Hepatocyte (in vitro differentiated cells): ENCODE results near the gene GDI1. TPM values are rescaled to one million over a fixed set of nuclear protein-coding genes. Genes with fewer than 3 reads are reported as not detected.

Experiments used
- DNase-seq: peaks from one replicate; pipeline ENCODE4 v3.0.0-alpha.2; 2016; ENCODE audit warnings: low spot score
- H2AFZ ChIP-seq: fragments of 200-600 bp; sonication (generic); 2 replicates; pipeline ENCODE4 v1.6.0; 2016; ENCODE audit warnings: antibody characterized with exemption, mild to moderate bottlenecking
- H3K27ac ChIP-seq: fragments of 200-600 bp; sonication (generic); 2 replicates; pipeline ENCODE4 v1.5.1; 2016; ENCODE audit warnings: mild to moderate bottlenecking
- H3K27me3 ChIP-seq: fragments of 200-600 bp; sonication (generic); 2 replicates; pipeline ENCODE4 v1.6.1; 2016
- H3K36me3 ChIP-seq: fragments of 200-600 bp; sonication (generic); replicated peaks from 2 replicates; pipeline ENCODE4 v1.5.1; 2016; ENCODE audit warnings: low read depth; ENCODE audit not compliant: insufficient read depth
- H3K4me1 ChIP-seq: fragments of 200-600 bp; sonication (generic); 2 replicates; pipeline ENCODE4 v1.5.1; 2016; ENCODE audit warnings: mild to moderate bottlenecking, moderate library complexity; ENCODE audit not compliant: insufficient read depth
- H3K4me2 ChIP-seq: fragments of 200-600 bp; sonication (generic); 2 replicates; pipeline ENCODE4 v1.6.0; 2016
- H3K4me3 ChIP-seq: fragments of 200-600 bp; sonication (generic); 2 replicates; pipeline ENCODE4 v1.5.1; 2016; ENCODE audit warnings: mild to moderate bottlenecking
- H3K79me2 ChIP-seq: fragments of 200-600 bp; sonication (generic); 2 replicates; pipeline ENCODE4 v1.6.0; 2017; ENCODE audit warnings: mild to moderate bottlenecking
- H3K9me2 ChIP-seq: fragments of 200-600 bp; sonication (generic); replicated peaks from 2 replicates; pipeline ENCODE4 v1.6.0; 2017; ENCODE audit warnings: mild to moderate bottlenecking; ENCODE audit not compliant: insufficient read depth
- H3K9me3 ChIP-seq: fragments of 200-600 bp; sonication (generic); 2 replicates; pipeline ENCODE4 v1.5.1; 2016; ENCODE audit warnings: low read depth, mild to moderate bottlenecking
- H4K20me1 ChIP-seq: fragments of 200-600 bp; sonication (generic); 2 replicates; pipeline ENCODE4 v1.6.0; 2016; ENCODE audit warnings: mild to moderate bottlenecking; ENCODE audit not compliant: insufficient read depth, poor library complexity, severe bottlenecking
- EZH2 ChIP-seq: fragments of 200-600 bp; sonication (generic); IDR thresholded peaks from 2 replicates; pipeline ENCODE4 v1.6.1; 2016; ENCODE audit warnings: antibody characterized with exemption, mild to moderate bottlenecking, borderline replicate concordance
- EZH2phosphoT487 ChIP-seq: fragments of 200-600 bp; sonication (generic); IDR thresholded peaks from one replicate; pipeline ENCODE4 v1.6.1; 2018; ENCODE audit warnings: antibody characterized with exemption, mild to moderate bottlenecking, low read depth, moderate library complexity; ENCODE audit not compliant: unreplicated experiment, severe bottlenecking
- WGBS: methylation state at CpG from one replicate; pipeline ENCODE4 v1.1.6; 2016; ENCODE audit warnings: low lambda C conversion rate; ENCODE audit errors: missing lambda C conversion rate; 5-methylcytosine and 5-hydroxymethylcytosine counted together
- polyA plus RNA-seq: library from polyadenylated mRNA; unstranded; fragments of >200 nt; fragmentation: Nextera tagmentation; extraction: Ambion mirVana; gene quantifications from 2 replicates; pipeline ENCODE4 v1.2.1, GENCODE V29; 2016
- total RNA-seq: library from RNA; depleted of rRNA; stranded (reverse); fragments of >200 nt; gene quantifications from 2 replicates; pipeline ENCODE4 v1.2.3, GENCODE V29; 2014
- TF ChIP-seq, protein P1 (sequence below): fragments of 200-600 bp; sonication (generic); IDR thresholded peaks from 2 replicates; pipeline ENCODE4 v1.5.1; 2016; ENCODE audit warnings: antibody characterized with exemption, mild to moderate bottlenecking; ENCODE audit not compliant: poor library complexity

GDI1 gene
- total and polyA plus RNA-seq, 2 experiments from 2014 or later, result 101 to 102 TPM

DNA sequence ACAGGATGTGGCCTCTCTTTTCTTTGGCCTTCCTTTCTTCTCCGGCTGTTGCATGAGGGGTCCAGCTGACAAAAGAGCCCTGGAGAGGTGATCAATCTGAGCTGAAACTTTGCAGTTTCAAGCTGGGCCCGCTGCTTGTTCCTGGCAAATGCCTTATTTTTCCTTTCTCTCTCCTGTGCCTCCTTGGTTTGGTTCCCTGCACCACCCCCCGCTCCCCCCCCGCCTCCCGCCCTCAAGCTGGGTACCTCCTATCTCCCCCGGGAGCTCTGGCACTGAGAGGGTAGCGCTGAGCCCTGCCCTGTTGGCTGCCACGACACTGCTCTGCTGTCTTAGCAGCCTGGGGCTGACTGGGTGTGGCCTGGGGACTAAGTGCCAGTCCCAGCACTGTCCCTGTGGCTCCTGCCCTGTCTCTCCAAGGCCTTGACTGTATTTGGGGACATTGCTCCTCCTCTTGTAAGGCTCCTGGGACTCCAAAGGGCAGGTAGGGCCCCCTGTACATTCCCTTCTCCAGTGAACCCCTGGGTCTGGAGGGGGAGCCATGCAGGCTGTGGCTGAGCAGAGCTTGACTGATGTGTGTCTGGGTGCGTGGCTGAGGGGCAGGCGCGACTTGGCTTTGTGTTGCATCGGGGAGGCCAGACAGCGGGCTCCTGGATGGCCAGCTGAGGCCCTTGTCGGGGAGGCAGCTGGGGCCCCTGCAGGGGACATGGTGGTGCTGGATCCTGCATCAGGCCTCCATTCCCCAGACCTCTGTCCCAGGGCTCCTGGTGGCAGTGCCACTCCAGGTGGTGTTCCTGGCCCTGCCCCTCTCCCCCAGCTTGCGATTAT, 22.2 kb downstream of the GDI1 start:
- no peaks in the 10 kb centered on the region for H3K27me3 ChIP-seq
- H3K27ac ChIP-seq, result peak overlapping the region; percentile 20
- TF ChIP-seq EZH2 (no peak), EZH2phosphoT487 (no peak)
- TF ChIP-seq, protein P1, sequence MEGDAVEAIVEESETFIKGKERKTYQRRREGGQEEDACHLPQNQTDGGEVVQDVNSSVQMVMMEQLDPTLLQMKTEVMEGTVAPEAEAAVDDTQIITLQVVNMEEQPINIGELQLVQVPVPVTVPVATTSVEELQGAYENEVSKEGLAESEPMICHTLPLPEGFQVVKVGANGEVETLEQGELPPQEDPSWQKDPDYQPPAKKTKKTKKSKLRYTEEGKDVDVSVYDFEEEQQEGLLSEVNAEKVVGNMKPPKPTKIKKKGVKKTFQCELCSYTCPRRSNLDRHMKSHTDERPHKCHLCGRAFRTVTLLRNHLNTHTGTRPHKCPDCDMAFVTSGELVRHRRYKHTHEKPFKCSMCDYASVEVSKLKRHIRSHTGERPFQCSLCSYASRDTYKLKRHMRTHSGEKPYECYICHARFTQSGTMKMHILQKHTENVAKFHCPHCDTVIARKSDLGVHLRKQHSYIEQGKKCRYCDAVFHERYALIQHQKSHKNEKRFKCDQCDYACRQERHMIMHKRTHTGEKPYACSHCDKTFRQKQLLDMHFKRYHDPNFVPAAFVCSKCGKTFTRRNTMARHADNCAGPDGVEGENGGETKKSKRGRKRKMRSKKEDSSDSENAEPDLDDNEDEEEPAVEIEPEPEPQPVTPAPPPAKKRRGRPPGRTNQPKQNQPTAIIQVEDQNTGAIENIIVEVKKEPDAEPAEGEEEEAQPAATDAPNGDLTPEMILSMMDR, result no peak
- peak; percentile 44 for DNase-seq
- no peaks in the 10 kb centered on the region for H3K9me2 ChIP-seq
- H3K36me3 ChIP-seq, result no peaks in the 10 kb centered on the region
- no peaks in the 10 kb centered on the region for H3K9me3 ChIP-seq
- H3K4me1 ChIP-seq, result no peaks in the 10 kb centered on the region
- H4K20me1 ChIP-seq, result no peaks in the 10 kb centered on the region
- peak overlapping the region; percentile 52 for H3K4me3 ChIP-seq
- peaks cover 23% of the 10 kb centered on the region for H3K79me2 ChIP-seq
- 51% methylated on average over 11 of the region's 15 CpGs for WGBS
- H2AFZ ChIP-seq, result no peak overlapping the region
- H3K4me2 ChIP-seq, result peak overlapping the region; percentile 83

DNA sequence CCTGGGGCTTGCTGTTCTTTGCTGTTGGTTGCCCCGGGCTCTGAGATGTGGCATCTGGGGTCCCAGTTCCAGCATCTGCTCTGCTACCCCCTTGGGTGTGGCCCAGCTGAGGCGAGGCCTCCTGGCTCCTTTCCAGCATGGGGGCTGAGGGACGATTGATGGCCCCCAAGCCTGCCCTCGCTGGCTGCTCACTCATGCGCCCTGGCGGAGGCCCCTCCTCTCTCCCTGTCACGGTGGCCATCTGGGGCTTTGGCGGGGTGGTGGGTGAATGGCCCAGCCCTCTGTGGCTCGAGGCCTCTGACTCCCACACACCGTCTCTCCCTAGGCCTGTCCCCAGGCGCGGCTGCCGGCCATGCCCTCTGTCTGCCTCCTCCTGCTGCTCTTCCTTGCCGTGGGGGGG, 22.9 kb downstream of the GDI1 start:
- Histone ChIP-seq H3K4me2 (peak overlapping the region; percentile 83), H3K9me2 (no peaks in the 10 kb centered on the region), H3K9me3 (no peaks in the 10 kb centered on the region), H3K79me2 (peaks cover 23% of the 10 kb centered on the region), H3K27ac (no peak overlapping the region), H2AFZ (no peak overlapping the region), H3K4me1 (no peaks in the 10 kb centered on the region), H3K27me3 (no peaks in the 10 kb centered on the region), H3K36me3 (no peaks in the 10 kb centered on the region), H3K4me3 (no peak overlapping the region), H4K20me1 (no peaks in the 10 kb centered on the region)
- DNase-seq, result no peak
- WGBS, result 67% methylated on average over 14 of the region's 14 CpGs
- no peak for TF ChIP-seq EZH2
- TF ChIP-seq EZH2phosphoT487, result no peak
- TF ChIP-seq, protein P1, result no peak

DNA sequence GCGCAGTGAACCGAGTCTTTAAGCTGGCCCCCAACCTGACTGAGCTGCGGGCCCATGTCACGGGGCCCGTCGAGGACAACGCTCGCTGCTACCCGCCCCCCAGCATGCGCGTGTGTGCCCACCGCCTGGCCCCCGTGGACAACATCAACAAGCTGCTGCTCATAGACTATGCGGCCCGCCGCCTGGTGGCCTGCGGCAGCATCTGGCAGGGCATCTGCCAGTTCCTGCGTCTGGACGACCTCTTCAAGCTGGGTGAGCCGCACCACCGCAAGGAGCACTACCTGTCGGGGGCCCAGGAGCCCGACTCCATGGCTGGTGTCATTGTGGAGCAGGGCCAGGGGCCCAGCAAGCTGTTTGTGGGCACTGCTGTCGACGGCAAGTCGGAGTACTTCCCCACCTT, 23.4 kb downstream of the GDI1 start:
- no peak overlapping the region for H2AFZ ChIP-seq
- DNase-seq, result no peak
- WGBS, result 95% methylated on average over 26 of the region's 26 CpGs
- no peaks in the 10 kb centered on the region for H4K20me1 ChIP-seq
- H3K36me3 ChIP-seq, result no peaks in the 10 kb centered on the region
- peak overlapping the region; percentile 83 for H3K4me2 ChIP-seq
- no peak for TF ChIP-seq EZH2phosphoT487
- TF ChIP-seq EZH2, result no peak
- no peaks in the 10 kb centered on the region for H3K4me1 ChIP-seq
- H3K27me3 ChIP-seq, result no peaks in the 10 kb centered on the region
- no peaks in the 10 kb centered on the region for H3K9me2 ChIP-seq
- H3K27ac ChIP-seq, result no peak overlapping the region
- H3K79me2 ChIP-seq, result peaks cover 23% of the 10 kb centered on the region
- H3K9me3 ChIP-seq, result no peaks in the 10 kb centered on the region
- no peak overlapping the region for H3K4me3 ChIP-seq

DNA sequence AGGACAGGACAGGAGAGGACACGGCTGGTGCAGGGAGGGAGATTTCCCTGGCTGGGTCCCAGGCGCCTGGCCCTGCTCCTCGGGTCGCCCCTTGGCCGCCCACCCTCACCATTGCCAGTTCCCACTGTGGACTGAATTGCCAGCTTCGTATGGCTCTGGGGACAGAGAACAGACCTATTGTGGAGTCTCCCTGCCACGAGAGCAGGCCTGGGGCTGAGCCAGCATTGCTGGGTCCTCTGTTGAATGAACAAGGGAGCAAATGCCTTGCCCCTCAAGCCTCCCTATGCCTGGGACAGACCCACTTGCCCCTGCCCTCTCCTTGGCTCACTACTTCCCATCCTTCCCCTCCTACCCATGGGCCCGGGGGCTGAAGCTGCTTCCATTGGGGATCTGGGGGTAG, 25.4 kb downstream of the GDI1 start:
- Histone ChIP-seq H3K4me3 (no peak overlapping the region), H3K79me2 (peaks cover 23% of the 10 kb centered on the region)
- WGBS, result 90% methylated on average over 8 of the region's 8 CpGs

More for the DNA sequence above, 25.4 kb downstream of the GDI1 start:
- no peak overlapping the region for H3K27ac ChIP-seq
- no peaks in the 10 kb centered on the region for H3K27me3 ChIP-seq
- H3K9me2 ChIP-seq, result no peaks in the 10 kb centered on the region
- H2AFZ ChIP-seq, result no peak overlapping the region
- H3K4me2 ChIP-seq, result no peak overlapping the region
- no peaks in the 10 kb centered on the region for H3K9me3 ChIP-seq
- TF ChIP-seq, protein P1, result no peak
- TF ChIP-seq EZH2phosphoT487, result no peak
- TF ChIP-seq EZH2, result no peak
- no peaks in the 10 kb centered on the region for H3K4me1 ChIP-seq
- H3K36me3 ChIP-seq, result no peaks in the 10 kb centered on the region
- no peak for DNase-seq
- H4K20me1 ChIP-seq, result no peaks in the 10 kb centered on the region
